ENCODE results near the gene MAD2L1. TPM values are rescaled to one million over a fixed set of nuclear protein-coding genes. Genes with fewer than 3 reads are reported as not detected.

Gene MAD2L1
- total RNA-seq, 2 experiments from 2014 or later = 109 to 112 TPM

GRCh38 chr4:120007896-120008436 is 58.7 kb downstream of the MAD2L1 start:
- no peaks in the 10 kb centered on the region for H3K4me1 ChIP-seq (ENCODE audit: insufficient read depth, low read length, poor library complexity, severe bottlenecking)
- H2AFZ ChIP-seq (ENCODE audit: low read length) = no peak overlapping the region
- intact Hi-C loops (cut with micrococcal nuclease; ENCODE audit: unreplicated experiment) = no loop called here
- H3K79me2 ChIP-seq (ENCODE audit: insufficient read depth, low read depth, low read length) = no peaks in the 10 kb centered on the region
- H3K9me3 ChIP-seq (ENCODE audit: low read length) = no peaks in the 10 kb centered on the region
- no peak overlapping the region for H3K27ac ChIP-seq (ENCODE audit: low read depth, low read length, poor library complexity, severe bottlenecking)
- no peak for DNase-seq (ENCODE audit: low spot score)
- CTCF ChIA-PET (ENCODE audit: unreplicated experiment) = no interaction called here
- H3K36me3 ChIP-seq (ENCODE audit: insufficient read depth, low read length) = no peaks in the 10 kb centered on the region
- TF ChIP-seq EZH2phosphoT487 (IDR thresholded peaks at IDR 0.05; ENCODE audit: borderline replicate concordance, low read depth, low read length) = no peak
- no peak for TF ChIP-seq CTCF (conservative IDR thresholded peaks at IDR 0.05; ENCODE audit: low read length)
- H4K20me1 ChIP-seq (ENCODE audit: insufficient read depth, low read length) = no peaks in the 10 kb centered on the region
- POLR2A ChIA-PET = no interaction called here
- no peak overlapping the region for H3K4me2 ChIP-seq (ENCODE audit: low read length)
- no TSS peak for BruUV-seq (replicated peaks)
- H3K4me3 ChIP-seq (ENCODE audit: low read depth, low read length, poor library complexity, severe bottlenecking) = no peak overlapping the region
- H3K9me2 ChIP-seq (ENCODE audit: insufficient read depth, low read length) = no peaks in the 10 kb centered on the region

GRCh38 chr4:120007191-120007871 is 59.3 kb downstream of the MAD2L1 start:
- no peak for TF ChIP-seq EZH2phosphoT487 (IDR thresholded peaks at IDR 0.05; ENCODE audit: borderline replicate concordance, low read depth, low read length)
- TF ChIP-seq CTCF (conservative IDR thresholded peaks at IDR 0.05; ENCODE audit: low read length) = no peak
- POLR2A ChIA-PET = no interaction called here

More at GRCh38 chr4:120007191-120007871, 59.3 kb downstream of the MAD2L1 start:
- H2AFZ ChIP-seq (ENCODE audit: low read length) = no peak overlapping the region
- BruUV-seq (replicated peaks) = no TSS peak
- DNase-seq (ENCODE audit: low spot score) = no peak
- no peaks in the 10 kb centered on the region for H4K20me1 ChIP-seq (ENCODE audit: insufficient read depth, low read length)
- H3K27ac ChIP-seq (ENCODE audit: low read depth, low read length, poor library complexity, severe bottlenecking) = no peak overlapping the region
- intact Hi-C loops (cut with micrococcal nuclease; ENCODE audit: unreplicated experiment) = no loop called here
- no peaks in the 10 kb centered on the region for H3K36me3 ChIP-seq (ENCODE audit: insufficient read depth, low read length)
- H3K9me2 ChIP-seq (ENCODE audit: insufficient read depth, low read length) = no peaks in the 10 kb centered on the region
- H3K4me1 ChIP-seq (ENCODE audit: insufficient read depth, low read length, poor library complexity, severe bottlenecking) = no peaks in the 10 kb centered on the region
- H3K79me2 ChIP-seq (ENCODE audit: insufficient read depth, low read depth, low read length) = no peaks in the 10 kb centered on the region
- H3K4me2 ChIP-seq (ENCODE audit: low read length) = no peak overlapping the region
- H3K4me3 ChIP-seq (ENCODE audit: low read depth, low read length, poor library complexity, severe bottlenecking) = no peak overlapping the region
- no peaks in the 10 kb centered on the region for H3K9me3 ChIP-seq (ENCODE audit: low read length)
- CTCF ChIA-PET (ENCODE audit: unreplicated experiment) = no interaction called here

Measured in OCI-LY7 (cell line).